Right cardiac atrium (tissue), 5 donors: ENCODE data around the gene FLT3. TPM values are rescaled to one million over a fixed set of nuclear protein-coding genes. Genes with fewer than 3 reads are reported as not detected.

Source experiments
- ATAC-seq, 2 donors: fragments of 200-7000 bp; cut with Tn5 transposase; one replicate each; pipeline versions ENCODE4 v1.8.0 to v1.9.1; 2020; ENCODE audit warnings: moderate library complexity in 2 of 2, mild to moderate bottlenecking in 1 of 2
- DNase-seq, 3 donors: peaks; one replicate each; pipeline ENCODE4 v3.0.0-alpha.2; 2020
- H3K27ac ChIP-seq: one replicate; pipeline ENCODE4 v1.5.1; 2013; ENCODE audit warnings: mild to moderate bottlenecking, low read length, control low read depth, moderate library complexity
- H3K27me3 ChIP-seq: one replicate; pipeline ENCODE4 v1.6.1; 2013; ENCODE audit not compliant: control insufficient read depth, insufficient read depth
- H3K4me1 ChIP-seq: one replicate; pipeline ENCODE4 v1.6.1; 2013; ENCODE audit warnings: low read length; ENCODE audit not compliant: control insufficient read depth, insufficient read depth
- H3K4me3 ChIP-seq: one replicate; pipeline ENCODE4 v1.5.1; 2013; ENCODE audit warnings: low read length, control low read depth
- H3K9me3 ChIP-seq: one replicate; pipeline ENCODE4 v1.6.1; 2013; ENCODE audit warnings: low read length; ENCODE audit not compliant: control insufficient read depth
- WGBS: extraction: QIAGEN DNeasy Blood & Tissue Kit; methylation state at CpG from one replicate; pipeline ENCODE4 v1.1.7; 2013; 5-methylcytosine and 5-hydroxymethylcytosine counted together
- intact Hi-C, 4 donors: fragments of 100-400 bp; cut with DNase I; formaldehyde crosslinking; loops; one replicate each; pipeline versions ENCODE4 v1.11.0 to v1.14.0; 2022 to 2023
- polyA plus RNA-seq: library from polyadenylated mRNA; stranded (reverse); fragments of 200-250 nt; gene quantifications from one replicate; pipeline ENCODE4 v1.2.3, GENCODE V29; 2013
- total RNA-seq, 4 donors: library from RNA; stranded (reverse); fragmentation: NEBNext Ultra II Directional; extraction: Animal tissue kit (Norgen Biotek cat#: 25700); gene quantifications; one replicate each; pipeline ENCODE4 v1.2.1, GENCODE V29; 2021
- donor health status: healthy with polysubstance abuse.
- donor health status: DM: no; HTN: yes; CAD: no.
- donor health status: DM: no; HTN: no; CAD: no.
- donor health status: DM: no; HTN: yes; CAD: no; lungs with severe emphysema.
- donor health status: DM: yes; HTN: yes; CAD: no.

Gene FLT3
- total and polyA plus RNA-seq, 5 donors: 0.09 to 0.37 (median 0.12) TPM; not detected in 1

DNA sequence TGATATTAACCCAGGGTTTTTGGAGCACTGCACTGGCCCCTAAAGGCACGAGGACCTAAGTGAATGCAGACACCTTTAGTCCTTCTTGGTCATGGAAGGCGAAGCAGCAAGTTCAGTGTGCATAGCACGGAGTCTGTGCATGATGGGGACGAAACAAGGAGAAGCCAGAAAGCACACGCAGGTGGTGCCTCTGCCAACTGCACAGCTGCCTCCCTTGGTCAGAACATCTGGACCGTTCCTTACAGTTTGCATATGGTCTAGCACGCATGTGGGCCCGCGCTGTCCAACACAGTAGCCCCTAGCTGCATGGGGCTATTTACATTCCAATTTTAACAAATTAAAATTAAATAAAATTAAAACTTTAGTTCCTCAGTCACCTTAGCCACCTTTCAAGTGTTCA, 44.0 kb downstream of the FLT3 start:
- Histone ChIP-seq H3K4me3 (no peak overlapping the region), H3K9me3 (no peaks in the 10 kb centered on the region), H3K27me3 (no peaks in the 10 kb centered on the region), H3K27ac (no peak overlapping the region), H3K4me1 (no peaks in the 10 kb centered on the region)
- intact Hi-C loops: no loop called here
- ATAC-seq: no peak
- no peak for DNase-seq
- 72% methylated on average over 9 of the region's 9 CpGs for WGBS

DNA sequence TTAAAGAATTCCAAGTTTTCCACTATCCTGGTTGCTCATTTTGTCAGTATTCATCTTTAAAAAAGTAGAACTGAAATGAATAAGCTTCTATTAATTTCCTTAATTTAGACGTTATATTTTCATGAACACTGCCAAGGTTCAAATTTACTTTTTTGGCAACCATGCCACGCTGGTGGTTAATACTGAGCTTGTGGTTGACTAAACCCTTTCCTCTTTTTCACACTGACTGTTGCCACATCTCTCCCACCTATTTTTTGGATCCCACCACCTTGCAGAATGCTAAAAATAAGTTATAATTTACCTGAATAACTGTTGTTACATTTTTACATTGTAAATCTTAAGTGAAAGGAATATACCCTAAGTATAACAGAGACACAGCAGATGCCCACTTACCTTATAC, 45.0 kb downstream of the FLT3 start:
- Histone ChIP-seq H3K27me3 (no peaks in the 10 kb centered on the region), H3K4me1 (no peaks in the 10 kb centered on the region), H3K9me3 (no peaks in the 10 kb centered on the region), H3K27ac (no peak overlapping the region), H3K4me3 (no peak overlapping the region)
- 58% methylated on average over 2 of the region's 2 CpGs for WGBS
- DNase-seq (no peak), ATAC-seq (no peak)
- intact Hi-C loops: no loop called here

DNA sequence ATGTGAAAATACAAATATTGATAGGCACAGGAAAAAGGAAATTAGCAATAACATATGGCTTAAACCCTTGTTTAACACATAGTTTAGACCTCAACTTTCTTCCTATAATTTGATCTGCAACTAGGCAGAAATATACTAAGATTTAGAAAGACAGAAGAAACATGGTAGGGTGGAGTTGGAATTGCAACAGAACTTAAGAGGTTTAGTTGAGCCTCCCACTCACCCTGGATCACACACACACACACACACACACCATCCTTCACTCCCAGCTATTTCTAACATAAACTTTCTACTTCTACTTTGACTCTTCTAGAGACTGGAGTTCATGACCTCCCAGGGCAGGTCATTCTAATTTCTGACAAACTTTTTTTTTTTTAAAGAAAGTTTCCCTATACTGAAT, 47.4 kb downstream of the FLT3 start:
- intact Hi-C loops: no loop called here
- no peak overlapping the region for H3K4me3 ChIP-seq
- DNase-seq: no peak
- ATAC-seq: no peak
- H3K27me3 ChIP-seq: no peaks in the 10 kb centered on the region
- H3K4me1 ChIP-seq: no peaks in the 10 kb centered on the region
- H3K27ac ChIP-seq: no peak overlapping the region
- H3K9me3 ChIP-seq: no peaks in the 10 kb centered on the region

DNA sequence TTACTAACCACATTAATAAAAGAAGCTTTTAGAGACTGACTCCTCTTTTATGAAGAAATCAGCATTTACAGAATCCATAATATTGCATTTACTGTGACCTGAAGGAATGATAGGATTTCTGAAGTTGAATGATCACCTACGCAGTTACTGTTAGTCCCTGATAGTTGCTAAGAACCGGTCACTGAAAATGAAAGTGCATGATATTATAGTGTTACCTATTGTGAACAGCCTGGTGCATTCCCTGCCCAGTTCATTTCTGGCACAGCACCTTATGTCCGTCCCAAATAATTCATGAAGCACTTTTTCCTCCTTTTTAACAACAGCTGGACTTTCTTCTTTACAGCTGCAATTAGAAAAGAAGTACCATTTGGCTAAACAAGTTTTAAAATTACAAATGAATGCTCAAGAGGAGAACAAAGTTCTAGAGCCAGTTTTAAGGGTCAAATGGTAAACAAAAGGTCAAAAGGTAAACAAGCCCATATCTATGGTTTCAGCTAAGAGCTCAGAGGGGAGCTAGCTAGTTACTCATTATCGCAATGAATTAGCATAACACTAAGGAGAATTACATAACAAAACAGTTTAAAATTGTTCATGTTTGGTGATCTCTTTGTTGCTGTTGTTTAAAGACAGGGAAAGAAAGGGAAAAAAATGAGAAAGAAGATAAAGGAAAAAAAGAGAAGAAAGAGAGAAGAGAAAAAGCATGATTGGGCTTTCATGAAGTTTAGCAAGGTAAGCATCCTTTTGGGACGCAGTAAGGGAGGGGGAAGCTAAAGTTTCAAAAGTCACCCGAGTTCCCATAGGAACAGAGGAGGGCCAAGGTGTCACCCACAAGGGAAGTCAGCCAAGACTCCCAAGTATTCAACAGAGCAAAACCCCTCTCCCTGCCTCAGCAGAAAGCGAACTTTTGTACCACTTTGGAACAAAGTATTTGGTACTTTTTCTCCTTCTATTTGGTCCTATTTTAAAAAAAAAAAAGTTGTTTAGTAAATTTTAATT, 50.2 kb downstream of the FLT3 start:
- H3K4me3 ChIP-seq: no peak overlapping the region
- no peaks in the 10 kb centered on the region for H3K27me3 ChIP-seq
- ATAC-seq: no peak

DNA sequence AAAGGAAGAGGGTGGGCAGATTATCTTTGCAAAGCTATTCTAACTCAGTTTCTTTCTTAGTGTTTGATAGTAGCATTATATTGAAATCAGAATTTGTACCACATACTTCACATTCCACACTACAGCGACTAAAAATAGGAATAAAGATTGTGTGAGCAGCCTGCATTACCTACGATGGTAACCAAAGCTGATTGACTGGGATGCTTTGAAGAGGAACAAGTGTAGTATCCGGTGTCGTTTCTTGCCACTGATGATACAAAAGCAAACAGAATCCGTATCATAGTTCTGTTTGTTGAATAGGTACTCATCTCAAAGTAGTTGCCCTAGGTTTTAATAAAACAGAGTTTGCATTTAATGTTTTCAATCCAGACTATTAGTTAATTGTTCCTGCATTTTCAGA, 51.2 kb downstream of the FLT3 start:
- Histone ChIP-seq H3K27me3 (no peaks in the 10 kb centered on the region), H3K9me3 (no peaks in the 10 kb centered on the region), H3K27ac (no peak overlapping the region), H3K4me3 (no peak overlapping the region), H3K4me1 (no peaks in the 10 kb centered on the region)
- 36% methylated on average over 5 of the region's 5 CpGs for WGBS
- ATAC-seq (no peak), DNase-seq (no peak)
- intact Hi-C loops: no loop called here

More for the DNA sequence above, 50.2 kb downstream of the FLT3 start:
- intact Hi-C loops: no loop called here
- no peaks in the 10 kb centered on the region for H3K4me1 ChIP-seq
- H3K9me3 ChIP-seq: no peaks in the 10 kb centered on the region
- DNase-seq: no peak
- H3K27ac ChIP-seq: no peak overlapping the region
- WGBS: 52% methylated on average over 7 of the region's 7 CpGs

DNA sequence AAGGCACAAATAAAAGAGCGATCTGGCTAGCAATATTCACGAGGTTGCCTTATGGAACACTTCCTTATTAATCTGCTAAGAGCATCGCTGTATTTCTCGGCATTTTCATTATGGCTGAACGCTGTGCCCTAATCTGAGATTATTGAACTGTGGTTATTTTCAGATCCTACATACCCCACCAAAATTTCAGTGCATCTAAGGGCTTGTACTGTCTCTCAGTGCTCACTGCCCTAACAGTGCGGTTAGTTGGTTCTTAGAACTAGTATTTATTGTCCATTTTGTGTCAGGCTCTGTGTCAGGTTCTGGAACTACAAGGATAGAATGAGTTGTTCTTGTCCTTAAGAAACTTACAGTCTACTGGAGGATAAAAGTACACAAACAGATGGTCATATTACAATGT, 51.6 kb downstream of the FLT3 start:
- H3K4me3 ChIP-seq: no peak overlapping the region

DNA sequence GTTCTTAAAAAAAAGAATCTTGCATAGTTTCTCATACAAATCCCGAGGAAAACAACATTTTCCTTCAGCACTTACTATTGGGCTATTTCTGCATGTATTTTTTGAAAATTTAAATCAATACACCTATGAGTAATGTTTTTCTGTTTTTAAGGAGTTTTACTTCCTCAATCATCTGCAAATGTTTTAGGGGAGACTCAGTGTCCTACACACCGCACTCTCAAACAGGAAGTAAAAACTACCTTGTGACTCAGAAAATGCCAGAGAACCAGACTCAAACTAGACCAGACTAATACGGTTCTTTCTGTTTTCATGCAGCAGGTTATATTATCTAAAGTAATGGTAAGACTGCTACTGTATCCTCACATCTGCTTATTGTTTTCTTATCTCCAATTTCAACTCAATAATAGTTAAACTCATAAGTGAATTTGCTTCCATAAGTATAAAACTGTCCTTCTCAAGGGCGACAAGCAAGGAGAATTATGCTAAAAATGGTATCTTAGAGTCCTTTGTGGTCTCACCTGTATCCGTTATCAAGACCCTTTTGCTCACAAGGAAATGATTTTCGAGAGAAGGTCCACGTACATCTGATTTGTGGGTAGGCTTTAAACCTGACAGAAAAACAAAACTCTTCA, 52.5 kb downstream of the FLT3 start:
- DNase-seq: no peak
- no peaks in the 10 kb centered on the region for H3K27me3 ChIP-seq
- 71% methylated on average over 7 of the region's 7 CpGs for WGBS
- no peak for ATAC-seq
- H3K4me1 ChIP-seq: no peaks in the 10 kb centered on the region
- H3K4me3 ChIP-seq: no peak overlapping the region
- no peak overlapping the region for H3K27ac ChIP-seq
- intact Hi-C loops: no loop called here
- no peaks in the 10 kb centered on the region for H3K9me3 ChIP-seq

More for the DNA sequence above, 51.6 kb downstream of the FLT3 start:
- ATAC-seq (no peak), DNase-seq (no peak)
- H3K4me1 ChIP-seq: no peaks in the 10 kb centered on the region
- WGBS: 83% methylated on average over 6 of the region's 6 CpGs
- intact Hi-C loops: no loop called here
- H3K27ac ChIP-seq: no peak overlapping the region
- H3K9me3 ChIP-seq: no peaks in the 10 kb centered on the region
- no peaks in the 10 kb centered on the region for H3K27me3 ChIP-seq

DNA sequence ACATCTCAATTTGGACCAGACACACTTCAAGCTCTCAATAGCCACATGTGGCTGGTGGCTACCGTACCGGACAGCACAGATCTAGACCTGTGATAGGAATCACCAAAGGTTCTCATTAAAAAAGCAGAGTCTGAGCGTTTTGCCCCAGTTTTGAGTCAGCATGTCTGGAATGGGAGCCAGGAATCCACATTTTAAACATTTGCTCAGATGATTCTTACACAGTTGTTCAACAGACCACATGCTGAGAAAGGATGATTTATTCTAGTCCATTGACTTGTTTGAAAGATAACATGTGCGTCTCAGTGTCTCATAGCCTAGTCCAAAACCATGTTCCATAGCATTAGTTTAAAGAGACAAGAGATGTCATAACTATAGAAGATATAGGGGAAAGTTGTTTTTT, 53.4 kb downstream of the FLT3 start:
- no peak for ATAC-seq

DNA sequence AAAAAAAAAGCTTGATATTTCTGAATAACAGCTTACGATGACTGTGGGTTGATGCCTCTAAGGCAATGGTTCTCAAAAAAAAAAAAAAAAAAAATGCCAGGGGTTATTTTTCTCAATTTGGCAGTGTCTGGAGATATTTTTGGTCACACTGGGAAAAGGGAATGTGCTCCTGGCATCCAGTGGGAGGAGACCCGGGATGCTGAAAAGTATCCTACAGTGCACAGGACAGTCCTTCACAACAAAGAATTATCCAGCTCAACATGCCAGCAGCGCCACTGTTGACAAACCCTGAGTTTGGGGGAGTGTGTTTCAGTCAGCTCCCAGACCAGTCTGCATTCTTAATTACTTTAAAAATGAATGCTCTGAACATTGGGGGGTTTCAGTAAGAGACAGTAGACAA, 54.5 kb downstream of the FLT3 start:
- Histone ChIP-seq H3K27me3 (no peaks in the 10 kb centered on the region), H3K4me3 (no peak overlapping the region), H3K4me1 (no peaks in the 10 kb centered on the region), H3K9me3 (no peaks in the 10 kb centered on the region), H3K27ac (no peak overlapping the region)
- intact Hi-C loops: no loop called here
- no peak for ATAC-seq
- 73% methylated on average over 3 of the region's 3 CpGs for WGBS
- DNase-seq: no peak

More for the DNA sequence above, 53.4 kb downstream of the FLT3 start:
- intact Hi-C loops: no loop called here
- DNase-seq: no peak
- no peaks in the 10 kb centered on the region for H3K9me3 ChIP-seq
- H3K4me3 ChIP-seq: no peak overlapping the region
- no peaks in the 10 kb centered on the region for H3K4me1 ChIP-seq
- H3K27ac ChIP-seq: no peak overlapping the region
- no peaks in the 10 kb centered on the region for H3K27me3 ChIP-seq
- 75% methylated on average over 4 of the region's 4 CpGs for WGBS

DNA sequence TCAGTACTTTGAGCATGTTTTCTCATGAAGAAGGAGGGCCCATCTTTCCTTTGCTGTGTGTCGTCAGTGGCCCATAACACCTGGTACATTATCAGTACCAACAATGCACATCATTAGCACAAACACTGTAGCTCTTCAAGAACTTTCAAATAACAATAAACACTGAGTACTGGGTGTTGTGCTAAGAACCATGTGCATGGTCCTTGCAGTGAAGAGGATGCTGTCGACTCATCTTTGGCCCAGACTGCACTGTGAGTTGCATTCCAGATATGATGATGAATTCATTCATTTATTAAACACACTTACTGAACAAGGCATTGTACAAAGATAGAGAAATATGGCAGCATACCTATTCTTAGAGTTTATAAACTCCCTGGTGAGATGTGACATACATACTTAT, 55.8 kb downstream of the FLT3 start:
- H3K27me3 ChIP-seq: no peaks in the 10 kb centered on the region
- WGBS: 88% methylated on average over 2 of the region's 2 CpGs
- H3K27ac ChIP-seq: no peak overlapping the region
- no peaks in the 10 kb centered on the region for H3K4me1 ChIP-seq
- DNase-seq (no peak), ATAC-seq (no peak)
- H3K4me3 ChIP-seq: no peak overlapping the region
- intact Hi-C loops: no loop called here
- H3K9me3 ChIP-seq: no peaks in the 10 kb centered on the region

DNA sequence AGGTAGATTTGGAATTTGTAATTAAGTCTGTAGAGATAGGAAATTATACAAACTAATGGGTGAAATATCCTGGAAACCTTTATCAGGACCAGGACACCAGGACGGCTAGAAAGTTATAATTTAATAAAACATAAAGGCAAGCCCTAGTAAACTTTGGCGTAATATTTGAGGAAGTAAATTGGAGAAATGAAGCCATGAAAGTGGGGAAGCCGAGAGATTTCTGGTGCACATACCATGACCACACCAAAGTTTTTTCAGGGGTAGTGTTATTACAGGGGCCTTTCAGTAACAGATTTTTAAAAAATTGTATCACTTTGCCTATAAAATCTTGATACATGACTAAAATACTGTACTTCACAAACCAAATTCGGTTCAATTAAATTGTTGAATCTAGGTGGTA, 57.2 kb downstream of the FLT3 start:
- Histone ChIP-seq H3K4me3 (no peak overlapping the region), H3K9me3 (no peaks in the 10 kb centered on the region), H3K27me3 (no peaks in the 10 kb centered on the region), H3K4me1 (no peaks in the 10 kb centered on the region), H3K27ac (no peak overlapping the region)
- no peak for ATAC-seq
- DNase-seq: no peak
- WGBS: 79% methylated on average over 4 of the region's 4 CpGs
- intact Hi-C loops: no loop called here
